HG03575 (cell line): ENCODE results near the gene COA1.

Experiments
- ATAC-seq: cut with Tn5 transposase; IDR thresholded peaks from one replicate; pipeline ENCODE4 v1.9.1; 2021; ENCODE audit not compliant: unreplicated experiment, insufficient number of reproducible peaks, low FRiP score; ENCODE audit errors: extremely low read depth

The COA1 gene

DNA sequence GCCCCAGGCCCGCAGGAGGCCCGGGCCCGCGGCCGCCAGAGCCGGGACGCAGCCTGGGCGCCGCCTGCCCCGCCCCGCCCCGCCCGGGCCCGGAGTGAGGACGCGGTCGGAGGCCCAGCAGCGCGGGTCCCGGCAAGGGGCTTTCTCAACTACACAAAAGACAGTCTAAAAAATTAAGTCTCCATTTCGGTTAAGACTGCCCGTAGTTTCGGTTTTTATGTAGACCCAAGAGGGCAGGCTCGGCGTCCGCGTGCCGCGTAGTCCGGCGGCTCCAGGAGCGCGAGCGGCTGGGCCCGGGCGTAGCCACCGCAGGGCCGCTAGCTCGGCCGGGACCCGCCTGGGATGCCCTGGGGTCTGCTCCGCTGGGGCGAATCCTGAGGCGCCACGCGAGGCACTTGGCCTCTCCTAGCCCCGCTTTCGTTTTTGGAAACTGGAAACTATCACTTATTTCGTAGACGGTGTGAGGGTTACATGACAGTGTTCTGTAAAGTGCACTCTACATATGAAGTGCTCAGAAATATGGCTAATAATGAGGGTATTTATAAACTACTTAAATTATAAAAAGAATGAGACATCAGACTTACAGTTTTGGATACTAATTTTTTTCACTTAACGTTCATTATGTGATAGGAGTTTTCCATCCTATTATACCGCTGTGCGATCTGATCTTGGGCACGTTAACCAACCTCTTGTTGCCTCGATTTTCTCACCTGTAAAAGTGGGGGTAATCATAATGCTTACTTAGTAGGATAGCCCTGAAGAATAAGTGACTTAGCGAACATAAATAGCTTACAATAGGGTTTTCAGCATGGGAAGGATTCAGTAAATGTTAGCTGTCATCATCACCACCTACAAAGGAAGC, 29.7 kb upstream of the COA1 start:
- ATAC-seq = no peak

DNA sequence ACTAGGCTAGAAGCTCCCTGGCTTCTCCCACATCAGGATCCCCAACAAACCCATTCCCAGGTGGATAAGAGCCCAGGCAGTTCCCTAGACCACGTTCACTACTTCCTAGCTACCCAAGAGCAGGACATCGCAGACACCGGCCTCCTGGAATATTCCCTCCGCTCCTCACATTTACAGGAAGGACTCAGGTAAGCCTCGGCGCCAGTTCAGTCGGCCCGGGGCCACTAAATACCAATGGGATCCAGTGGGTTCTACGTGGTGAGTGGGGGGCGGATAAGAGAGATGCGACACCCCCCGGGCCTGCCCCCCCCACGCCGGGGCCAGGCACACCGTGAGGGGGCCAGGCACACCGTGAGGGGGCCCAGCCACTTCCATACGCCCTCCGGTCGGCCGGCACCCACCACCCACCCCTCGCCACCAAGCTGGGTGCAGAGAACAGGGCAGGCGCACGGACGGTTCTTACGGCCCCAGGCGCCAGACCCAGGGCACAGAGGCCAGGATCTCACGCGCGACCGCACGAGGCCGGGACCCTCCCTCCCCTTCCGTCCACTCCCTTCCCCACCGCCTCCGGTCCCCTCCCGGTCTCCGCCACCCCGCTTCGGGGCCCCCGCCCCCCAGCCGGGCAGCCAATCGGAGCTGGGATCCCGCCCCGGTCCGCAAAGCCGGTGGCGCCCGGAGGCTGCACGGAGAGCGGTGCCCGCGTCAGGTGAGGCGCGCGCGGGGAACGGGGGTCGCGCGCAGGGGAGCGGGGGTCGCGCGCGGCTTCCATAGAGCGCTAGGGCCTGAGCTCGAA, 28.9 kb upstream of the COA1 start, which contains the start of gene BLVRA:
Gene BLVRA (plus strand): TSS at position 652 of the 793 bp plus-strand sequence. CDS start 12,479 bp downstream, outside the sequence.
- no peak for ATAC-seq

DNA sequence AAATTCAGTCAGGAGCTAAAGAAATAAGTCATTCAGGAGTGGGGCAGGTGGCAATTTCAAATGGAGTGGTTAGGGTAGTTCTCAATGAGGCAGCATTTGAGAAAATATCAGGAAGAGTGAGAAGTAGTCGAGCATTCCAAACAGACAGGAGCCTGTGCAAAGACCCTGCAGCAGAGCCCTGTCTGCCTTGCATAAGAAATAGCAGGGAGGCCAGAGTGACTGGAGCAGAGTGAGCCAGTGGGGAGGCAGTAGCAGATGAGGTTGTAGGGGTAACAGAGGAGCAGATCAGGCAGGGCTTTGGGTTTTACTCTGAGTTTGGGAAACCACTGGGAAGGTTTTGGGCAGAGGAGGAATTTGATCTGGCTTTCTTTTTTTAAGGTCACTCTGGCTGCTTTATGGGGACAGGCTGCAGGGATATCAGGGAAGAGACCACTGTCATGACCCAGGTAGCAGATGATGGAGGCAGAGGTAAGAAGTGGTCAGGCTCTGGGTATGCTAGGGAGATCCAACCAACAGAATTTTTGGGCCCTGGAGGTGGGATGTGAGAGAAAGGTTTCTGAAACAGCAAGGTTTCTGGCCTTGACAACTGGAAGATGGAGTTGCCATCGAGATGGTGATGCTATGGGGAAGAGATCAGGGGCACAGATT, 27.9 kb upstream of the COA1 start:
- ATAC-seq = no peak

DNA sequence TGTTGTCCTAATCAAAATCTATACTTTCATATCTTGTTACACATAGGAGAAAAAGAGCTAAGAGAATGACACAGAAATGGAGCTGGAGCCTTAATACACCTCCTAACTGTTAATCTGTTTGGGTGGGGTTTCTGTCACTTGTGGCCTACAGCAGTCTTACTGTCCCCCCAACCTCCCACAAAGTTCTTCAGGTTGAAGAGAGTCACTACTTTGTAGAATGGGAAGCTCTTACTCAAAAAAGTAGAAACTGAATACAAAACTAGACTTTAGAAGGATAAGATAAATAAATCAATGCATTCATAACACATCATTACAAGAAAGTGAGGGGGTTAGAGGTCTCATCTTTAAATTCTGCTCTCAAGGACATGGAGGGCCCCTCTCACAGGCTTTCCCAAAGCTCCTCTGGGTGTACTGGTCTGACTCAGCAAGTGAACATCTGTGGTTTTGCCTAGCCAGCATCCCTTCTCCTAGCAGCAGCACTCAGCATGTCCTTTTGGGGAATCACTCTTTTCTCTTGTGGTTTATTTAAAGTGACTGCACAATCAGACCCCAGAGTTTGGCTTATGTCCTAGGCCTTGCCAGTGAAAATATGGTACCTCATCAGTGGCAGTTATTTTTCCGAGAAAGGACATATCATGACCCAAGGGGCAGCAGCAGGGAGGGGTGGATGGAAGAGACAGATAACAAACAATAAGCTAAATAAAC, 27.2 kb upstream of the COA1 start:
- ATAC-seq = no peak

DNA sequence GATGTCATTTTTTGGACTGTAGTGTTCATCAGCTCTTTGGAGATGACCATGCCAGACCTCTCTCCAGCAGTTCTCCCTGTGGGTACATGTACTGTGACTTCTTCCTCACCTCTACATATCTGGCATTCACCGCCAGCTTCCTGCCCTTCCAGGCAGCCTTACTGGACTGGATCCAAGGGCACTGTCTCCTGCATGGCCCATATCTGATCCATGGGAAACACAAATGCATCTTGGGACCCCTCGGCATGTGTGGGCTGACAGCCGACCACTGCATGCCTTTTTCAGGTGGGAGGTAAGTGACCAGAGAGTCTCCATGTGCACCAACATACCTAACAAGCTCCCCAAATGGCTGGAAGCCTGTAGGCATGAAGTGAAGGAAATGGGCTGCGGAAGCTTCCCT, 25.3 kb upstream of the COA1 start:
- ATAC-seq = no peak

- no peak for ATAC-seq
Observed at GRCh38 chr7:43753843-43754242, 24.5 kb upstream of the COA1 start.

DNA sequence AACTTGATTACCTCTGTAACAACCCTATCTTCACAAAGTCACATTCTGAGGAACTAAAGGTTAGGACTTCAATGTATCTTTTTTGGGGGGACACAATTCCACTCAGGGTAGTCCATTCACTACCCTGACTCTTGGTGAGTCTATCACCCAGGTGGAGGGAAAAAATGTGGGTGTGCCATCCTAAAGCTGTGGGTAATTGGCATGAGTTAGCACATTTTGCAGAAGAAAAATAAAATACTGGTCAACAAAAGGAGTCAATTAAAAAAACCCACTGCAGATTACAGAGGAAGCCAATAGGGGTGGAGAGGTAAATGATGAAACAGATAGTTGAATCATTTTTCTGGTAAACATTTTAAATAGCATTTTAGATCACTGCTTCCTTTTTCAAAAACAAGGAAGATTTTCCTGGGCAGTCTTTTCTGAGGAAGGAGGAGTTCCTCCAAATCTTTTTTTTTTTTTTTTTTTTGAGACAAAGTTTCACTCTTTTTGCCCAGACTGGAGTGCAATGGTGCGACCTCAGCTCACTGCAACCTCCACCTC, 24.0 kb upstream of the COA1 start:
- ATAC-seq = no peak

GRCh38 chr7:43752411-43752810, 23.1 kb upstream of the COA1 start:
- no peak for ATAC-seq

- no peak for ATAC-seq
Observed at GRCh38 chr7:43750016-43750887, 20.9 kb upstream of the COA1 start.

GRCh38 chr7:43749383-43749940, 20.1 kb upstream of the COA1 start:
- no peak for ATAC-seq

GRCh38 chr7:43747328-43748105, 18.2 kb upstream of the COA1 start:
- no peak for ATAC-seq

- ATAC-seq = no peak
Observed at GRCh38 chr7:43742692-43743091, 13.4 kb upstream of the COA1 start.

- no peak for ATAC-seq
Observed at GRCh38 chr7:43737467-43738127, 8.3 kb upstream of the COA1 start.

DNA sequence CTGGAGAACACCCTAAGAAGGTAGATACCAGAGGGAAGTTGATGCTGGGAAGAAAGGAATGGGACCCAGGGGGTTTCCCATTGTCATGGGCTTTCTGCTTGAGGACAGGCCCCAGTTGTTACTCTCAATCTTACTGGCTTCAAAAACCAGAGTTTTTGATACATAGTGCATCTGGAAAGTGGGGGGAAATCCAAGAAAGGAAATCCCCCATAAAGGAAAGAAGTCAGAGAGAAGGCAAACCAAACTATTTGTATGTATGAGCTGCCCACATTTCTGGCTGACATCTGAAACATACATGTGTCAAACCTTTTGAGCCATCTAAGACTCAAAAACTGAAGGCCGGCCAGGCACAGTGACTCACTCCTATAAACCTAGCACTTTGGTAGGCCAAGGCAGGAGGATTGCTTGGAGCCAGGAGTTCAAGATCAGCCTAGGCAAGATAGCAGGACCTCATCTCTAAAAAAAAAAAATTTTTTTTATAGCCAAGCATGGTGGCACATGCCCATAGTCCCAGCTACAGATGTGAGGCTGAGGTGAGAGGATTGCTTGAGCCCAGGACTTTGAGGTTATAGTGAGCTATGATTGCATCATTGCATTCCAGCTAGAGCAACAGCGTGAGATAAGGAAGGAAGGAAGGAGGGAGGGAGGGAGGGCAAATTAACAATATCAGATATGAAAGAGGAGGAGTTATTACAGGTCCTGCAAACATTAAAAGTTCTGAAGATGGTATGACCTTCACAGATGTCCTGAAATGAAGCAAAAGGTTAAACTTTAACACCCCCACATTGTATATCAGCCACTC, 6.7 kb upstream of the COA1 start:
- ATAC-seq = peak; percentile 46

GRCh38 chr7:43735403-43735801, 6.1 kb upstream of the COA1 start:
- ATAC-seq = peak; percentile 17
